Measurements from ENCODE around the gene ANKEF1.

- TF ChIP-seq CTCF (IDR thresholded peaks at IDR 0.05) = no peak
- no peak for TF ChIP-seq EZH2 (IDR thresholded peaks at IDR 0.05; ENCODE audit: borderline replicate concordance, insufficient read depth, low read depth, low read length, poor library complexity, severe bottlenecking)
Observed at GRCh38 chr20:9985773-9986172, 49.0 kb upstream of the ANKEF1 start.
